ENCODE results near the gene GYS2. TPM values are rescaled to one million over a fixed set of nuclear protein-coding genes. Genes with fewer than 3 reads are reported as not detected.

The GYS2 gene
- total RNA-seq, 1 experiment from 2014 or later: not detected

- DNase-seq (ENCODE audit: low read depth): peak; percentile 65
Observed at GRCh38 chr12:21566223-21566906, 38.3 kb downstream of the GYS2 start.

GRCh38 chr12:21562859-21563258 lies 41.8 kb downstream of the GYS2 start:
- DNase-seq (ENCODE audit: low read depth): no peak

More at GRCh38 chr12:21566223-21566906, 38.3 kb downstream of the GYS2 start:
- in situ Hi-C loops (cut with HindIII; ENCODE audit: low pct_unique_long_range_greater_than_20kb, low sequenced_read_pairs): no loop called here

GRCh38 chr12:21561158-21561557 lies 43.5 kb downstream of the GYS2 start:
- DNase-seq (ENCODE audit: low read depth): no peak
- in situ Hi-C loops (cut with HindIII; ENCODE audit: low pct_unique_long_range_greater_than_20kb, low sequenced_read_pairs): no loop called here

More at GRCh38 chr12:21562859-21563258, 41.8 kb downstream of the GYS2 start:
- in situ Hi-C loops (cut with HindIII; ENCODE audit: low pct_unique_long_range_greater_than_20kb, low sequenced_read_pairs): no loop called here

- no peak for DNase-seq (ENCODE audit: low read depth)
- in situ Hi-C loops (cut with HindIII; ENCODE audit: low pct_unique_long_range_greater_than_20kb, low sequenced_read_pairs): no loop called here
Observed at GRCh38 chr12:21559855-21560569, 44.6 kb downstream of the GYS2 start.

- no peak for DNase-seq (ENCODE audit: low read depth)
- in situ Hi-C loops (cut with HindIII; ENCODE audit: low pct_unique_long_range_greater_than_20kb, low sequenced_read_pairs): no loop called here
Observed at GRCh38 chr12:21558100-21558679, 46.5 kb downstream of the GYS2 start.

GRCh38 chr12:21553329-21553675 lies 51.3 kb downstream of the GYS2 start:
- in situ Hi-C loops (cut with HindIII; ENCODE audit: low pct_unique_long_range_greater_than_20kb, low sequenced_read_pairs): no loop called here
- DNase-seq (ENCODE audit: low read depth): no peak

- in situ Hi-C loops (cut with HindIII; ENCODE audit: low pct_unique_long_range_greater_than_20kb, low sequenced_read_pairs): no loop called here
- no peak for DNase-seq (ENCODE audit: low read depth)
Observed at GRCh38 chr12:21552635-21553328, 51.9 kb downstream of the GYS2 start.

- in situ Hi-C loops (cut with HindIII; ENCODE audit: low pct_unique_long_range_greater_than_20kb, low sequenced_read_pairs): no loop called here
- DNase-seq (ENCODE audit: low read depth): no peak
Observed at GRCh38 chr12:21551841-21552465, 52.7 kb downstream of the GYS2 start.

GRCh38 chr12:21547437-21547836 lies 57.2 kb downstream of the GYS2 start:
- in situ Hi-C loops (cut with HindIII; ENCODE audit: low pct_unique_long_range_greater_than_20kb, low sequenced_read_pairs): no loop called here
- DNase-seq (ENCODE audit: low read depth): no peak

- no peak for DNase-seq (ENCODE audit: low read depth)
- in situ Hi-C loops (cut with HindIII; ENCODE audit: low pct_unique_long_range_greater_than_20kb, low sequenced_read_pairs): no loop called here
Observed at GRCh38 chr12:21546716-21547115, 57.9 kb downstream of the GYS2 start.

GRCh38 chr12:21545557-21545956 lies 59.1 kb downstream of the GYS2 start:
- in situ Hi-C loops (cut with HindIII; ENCODE audit: low pct_unique_long_range_greater_than_20kb, low sequenced_read_pairs): no loop called here
- no peak for DNase-seq (ENCODE audit: low read depth)

- in situ Hi-C loops (cut with HindIII; ENCODE audit: low pct_unique_long_range_greater_than_20kb, low sequenced_read_pairs): no loop called here
- no peak for DNase-seq (ENCODE audit: low read depth)
Observed at GRCh38 chr12:21543151-21543550, 61.5 kb downstream of the GYS2 start.

GRCh38 chr12:21542403-21542802 lies 62.2 kb downstream of the GYS2 start:
- no peak for DNase-seq (ENCODE audit: low read depth)
- in situ Hi-C loops (cut with HindIII; ENCODE audit: low pct_unique_long_range_greater_than_20kb, low sequenced_read_pairs): no loop called here

- no peak for DNase-seq (ENCODE audit: low read depth)
- in situ Hi-C loops (cut with HindIII; ENCODE audit: low pct_unique_long_range_greater_than_20kb, low sequenced_read_pairs): no loop called here
Observed at GRCh38 chr12:21541773-21542172, 62.9 kb downstream of the GYS2 start.

GRCh38 chr12:21539797-21540196 lies 64.8 kb downstream of the GYS2 start:
- DNase-seq (ENCODE audit: low read depth): no peak

GRCh38 chr12:21538061-21538653 lies 66.5 kb downstream of the GYS2 start:
- in situ Hi-C loops (cut with HindIII; ENCODE audit: low pct_unique_long_range_greater_than_20kb, low sequenced_read_pairs): no loop called here
- DNase-seq (ENCODE audit: low read depth): no peak

More at GRCh38 chr12:21539797-21540196, 64.8 kb downstream of the GYS2 start:
- in situ Hi-C loops (cut with HindIII; ENCODE audit: low pct_unique_long_range_greater_than_20kb, low sequenced_read_pairs): no loop called here

- no peak for DNase-seq (ENCODE audit: low read depth)
- in situ Hi-C loops (cut with HindIII; ENCODE audit: low pct_unique_long_range_greater_than_20kb, low sequenced_read_pairs): no loop called here
Observed at GRCh38 chr12:21529456-21529855, 75.2 kb downstream of the GYS2 start.

- in situ Hi-C loops (cut with HindIII; ENCODE audit: low pct_unique_long_range_greater_than_20kb, low sequenced_read_pairs): no loop called here
Observed at GRCh38 chr12:21528953-21529352, 75.7 kb downstream of the GYS2 start.

More at GRCh38 chr12:21528953-21529352, 75.7 kb downstream of the GYS2 start:
- DNase-seq (ENCODE audit: low read depth): peak; percentile 65
